IMR-90 (cell line): ENCODE data around the gene CD177. TPM values are rescaled to one million over a fixed set of nuclear protein-coding genes. Genes with fewer than 3 reads are reported as not detected.
"Not testable (repeated sequence)": the region's sequence is repeated elsewhere in the genome, so short reads cannot be mapped to it uniquely, and the experiment has no call there.

ENCODE experiments used
- ATAC-seq: fragments of 200-7000 bp; cut with Tn5 transposase; 2 replicates; pipeline ENCODE4 v1.9.1; 2020; ENCODE audit warnings: low read depth, mild to moderate bottlenecking, moderate library complexity
- BruUV-seq: library from RNA; stranded (reverse); fragments of 400-500 nt; replicated peaks from 2 replicates; lab custom pipeline; 2021; lab: Mats Ljungman, UMichigan
- CTCF ChIA-PET: fragments of 300-600 bp; formaldehyde crosslinking; extraction: SDS; loops from one replicate; lab custom pipeline; 2021; ENCODE audit warnings: antibody characterized with exemption; lab: Yijun Ruan, JAX
- POLR2A ChIA-PET: fragments of 300-600 bp; sonication (Branson Sonifier 250); formaldehyde crosslinking; loops from one replicate; lab custom pipeline; 2022; ENCODE audit warnings: antibody characterized with exemption; ENCODE audit not compliant: unreplicated experiment; lab: Charles Lee
- DNase-seq: peaks from one replicate; pipeline ENCODE4 v3.0.0; 2013
- H2AFZ ChIP-seq: replicated peaks from 2 replicates; pipeline ENCODE3; 2013; ENCODE audit warnings: low read length, mild to moderate bottlenecking; ENCODE audit not compliant: poor library complexity
- H2AK5ac ChIP-seq: 2 replicates; pipeline ENCODE4 v1.6.1; 2013; ENCODE audit warnings: low read depth, low read length, inconsistent platforms
- H2AK9ac ChIP-seq: replicated peaks from 2 replicates; pipeline ENCODE3; 2013; ENCODE audit warnings: mild to moderate bottlenecking, low read depth, low read length, moderate library complexity; ENCODE audit not compliant: poor library complexity
- H2BK120ac ChIP-seq: 2 replicates; pipeline ENCODE4 v1.6.1; 2013; ENCODE audit warnings: low read depth, low read length, inconsistent platforms
- H2BK15ac ChIP-seq: 3 replicates; pipeline ENCODE4 v1.6.1; 2013; ENCODE audit warnings: low read depth, low read length, inconsistent platforms
- H2BK20ac ChIP-seq: 2 replicates; pipeline ENCODE4 v1.6.1; 2013; ENCODE audit warnings: low read depth, mild to moderate bottlenecking, inconsistent platforms, low read length, moderate library complexity
- H2BK5ac ChIP-seq: 2 replicates; pipeline ENCODE4 v1.6.1; 2013; ENCODE audit warnings: mild to moderate bottlenecking, low read depth, low read length, inconsistent platforms; ENCODE audit not compliant: poor library complexity, severe bottlenecking
- H3K14ac ChIP-seq: replicated peaks from 2 replicates; pipeline ENCODE4 v1.6.1; 2013; ENCODE audit warnings: low read depth, low read length, inconsistent platforms
- H3K18ac ChIP-seq: 2 replicates; pipeline ENCODE4 v1.6.1; 2013; ENCODE audit warnings: low read depth, low read length, control low read depth
- H3K23ac ChIP-seq: 2 replicates; pipeline ENCODE4 v1.6.1; 2013; ENCODE audit warnings: low read depth, low read length, inconsistent platforms
- H3K27ac ChIP-seq: 2 replicates; pipeline ENCODE4 v1.5.1; 2013; ENCODE audit warnings: mild to moderate bottlenecking, control low read depth, low read length; ENCODE audit not compliant: insufficient read depth
- H3K27me3 ChIP-seq: 2 replicates; pipeline ENCODE4 v1.6.1; 2013; ENCODE audit warnings: low read length; ENCODE audit not compliant: control insufficient read depth, insufficient read depth
- H3K36me3 ChIP-seq: 2 replicates; pipeline ENCODE4 v1.6.1; 2013; ENCODE audit warnings: low read length, mixed read lengths; ENCODE audit not compliant: control insufficient read depth, insufficient read depth
- H3K4ac ChIP-seq: 2 replicates; pipeline ENCODE4 v1.6.1; 2013; ENCODE audit warnings: low read depth, low read length, inconsistent platforms
- H3K4me1 ChIP-seq: 2 replicates; pipeline ENCODE4 v1.6.1; 2013; ENCODE audit warnings: low read length, mixed read lengths; ENCODE audit not compliant: control insufficient read depth, insufficient read depth
- H3K4me2 ChIP-seq: 2 replicates; pipeline ENCODE4 v1.6.1; 2013; ENCODE audit warnings: low read depth, mild to moderate bottlenecking, control low read depth, low read length, moderate library complexity
- H3K4me3 ChIP-seq: 2 replicates; pipeline ENCODE4 v1.5.1; 2013; ENCODE audit warnings: low read depth, mild to moderate bottlenecking, control low read depth, low read length, moderate library complexity; ENCODE audit not compliant: insufficient read depth
- H3K56ac ChIP-seq: 2 replicates; pipeline ENCODE4 v1.6.1; 2013; ENCODE audit warnings: low read length, inconsistent platforms; ENCODE audit not compliant: insufficient read depth; ENCODE audit errors: extremely low read depth
- H3K79me1 ChIP-seq, 2 experiments: 2 replicates each; pipeline ENCODE4 v1.6.1; 2013; ENCODE audit warnings: low read length in 2 of 2, inconsistent platforms in 1 of 2, low read depth in 1 of 2
- H3K9ac ChIP-seq: 2 replicates; pipeline ENCODE4 v1.6.1; 2013; ENCODE audit warnings: low read depth, low read length, control low read depth
- H3K9me1 ChIP-seq: 2 replicates; pipeline ENCODE4 v1.6.1; 2013; ENCODE audit warnings: low read length, inconsistent platforms; ENCODE audit not compliant: insufficient read depth
- H3K9me3 ChIP-seq: 2 replicates; pipeline ENCODE4 v1.6.1; 2013; ENCODE audit warnings: low read length; ENCODE audit not compliant: control insufficient read depth, insufficient read depth
- H4K20me1 ChIP-seq: 2 replicates; pipeline ENCODE4 v1.6.1; 2013; ENCODE audit warnings: low read length, inconsistent platforms; ENCODE audit not compliant: insufficient read depth
- H4K5ac ChIP-seq: 2 replicates; pipeline ENCODE4 v1.6.1; 2013; ENCODE audit warnings: mild to moderate bottlenecking, low read depth, low read length, control low read depth
- H4K8ac ChIP-seq, 2 experiments: 2 replicates each; pipeline ENCODE4 v1.6.1; 2013; ENCODE audit warnings: low read depth in 2 of 2, low read length in 2 of 2, control low read depth in 1 of 2, inconsistent platforms in 1 of 2
- H4K91ac ChIP-seq: 2 replicates; pipeline ENCODE4 v1.6.1; 2013; ENCODE audit warnings: low read depth, low read length, inconsistent platforms; ENCODE audit not compliant: insufficient read depth
- WGBS, 2 experiments: methylation state at CpG; one replicate each; pipeline versions ENCODE4 v1.1.5 to v1.1.7; 2013; ENCODE audit warnings: missing lambda C conversion rate in 2 of 2; ENCODE audit not compliant: insufficient read length in 1 of 2; ENCODE audit errors: extremely low coverage in 2 of 2; 5-methylcytosine and 5-hydroxymethylcytosine counted together
- dilution Hi-C: fragments of 300-500 bp; cut with HindIII; formaldehyde crosslinking; loops from one replicate; pipeline ENCODE4 v1.14.3; 2018; ENCODE audit warnings: low sequenced_read_pairs; ENCODE audit not compliant: unreplicated experiment
- in situ Hi-C: fragments of 300-500 bp; cut with MboI; formaldehyde crosslinking; loops from 3 replicates; pipeline ENCODE4 v1.14.3; 2019; ENCODE audit warnings: low sequenced_read_pairs, inconsistent platforms, mixed read lengths
- intact Hi-C: fragments of 100-400 bp; cut with micrococcal nuclease; formaldehyde crosslinking; loops from 2 replicates; pipeline ENCODE4 v1.10.0; 2022
- polyA plus RNA-seq, 3 experiments: library from polyadenylated mRNA; depleted of rRNA; stranded (reverse); fragments of >200 nt; gene quantifications; 2 replicates each; pipeline ENCODE4 v1.2.3, GENCODE V29; 2012; ENCODE audit warnings: low replicate concordance in 1 of 3
- total RNA-seq: library from RNA; depleted of rRNA; stranded (reverse); fragments of >200 nt; gene quantifications from 2 replicates; pipeline ENCODE4 v1.2.3, GENCODE V29; 2012

CD177 gene
- total and polyA plus RNA-seq, 2 of the 4 experiments (the other 2 are of a cell fraction) = 0.14 TPM; not detected in 1

- H3K36me3 ChIP-seq, H2BK120ac ChIP-seq, intact Hi-C loops, H3K4me1 ChIP-seq, H3K23ac ChIP-seq, H3K14ac ChIP-seq, H4K8ac ChIP-seq, BruUV-seq, H3K27ac ChIP-seq, H2AFZ ChIP-seq, H3K9me3 ChIP-seq, H2AK5ac ChIP-seq, H4K5ac ChIP-seq, H2BK5ac ChIP-seq, H3K18ac ChIP-seq, H4K20me1 ChIP-seq, H4K91ac ChIP-seq, ATAC-seq, H3K4me3 ChIP-seq, H2AK9ac ChIP-seq, dilution Hi-C loops, H3K56ac ChIP-seq, H3K9ac ChIP-seq, CTCF ChIA-PET, H2BK15ac ChIP-seq, H3K4ac ChIP-seq, DNase-seq, H3K9me1 ChIP-seq, POLR2A ChIA-PET, in situ Hi-C loops, H3K4me2 ChIP-seq, H3K79me1 ChIP-seq, H2BK20ac ChIP-seq: not testable (repeated sequence)
- H3K27me3 ChIP-seq = peaks cover 14% of the 10 kb centered on the region
- WGBS, 2 experiments = no CpG with 5 or more reads among the region's 3 CpGs
These were observed 40.0 kb downstream of the CD177 start for GRCh38 chr19:43393501-43393900.
